ENCODE measurements around the gene GOLPH3.
"Not testable (repeated sequence)": the region's sequence is repeated elsewhere in the genome, so short reads cannot be mapped to it uniquely, and the experiment has no call there.

Gene GOLPH3

DNA sequence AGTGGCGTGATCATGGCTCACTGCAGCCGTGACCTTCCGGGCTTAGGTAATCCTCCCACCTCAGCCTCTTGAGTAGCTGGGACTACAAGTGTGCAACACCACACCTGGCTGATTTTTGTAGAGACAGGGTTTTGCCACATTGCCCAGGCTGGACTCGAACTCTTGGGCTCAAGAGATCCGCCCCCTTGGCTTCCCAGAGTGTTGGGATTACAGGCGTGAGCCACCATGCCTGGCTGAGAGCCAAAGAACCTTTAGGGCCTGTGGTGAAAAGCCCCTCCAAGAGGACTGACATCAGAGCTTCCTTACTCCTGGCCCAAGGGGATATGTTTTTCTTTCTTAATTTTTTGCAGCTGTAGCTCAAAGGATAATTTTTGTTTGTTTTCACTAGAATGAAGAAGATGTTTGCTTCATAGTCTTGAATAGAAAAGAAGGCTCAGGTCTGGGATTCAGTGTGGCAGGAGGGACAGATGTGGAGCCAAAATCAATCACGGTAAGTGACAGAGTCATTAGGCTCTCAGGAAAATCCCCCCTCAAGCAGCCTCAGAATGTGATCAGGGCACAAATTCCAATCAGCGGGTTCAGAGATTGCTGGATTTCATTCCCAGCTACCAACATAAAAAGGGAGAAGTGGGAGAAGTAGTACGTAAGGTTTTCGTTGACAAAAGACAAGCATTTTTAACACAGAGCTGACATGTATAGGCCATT, 77.1 kb downstream of the GOLPH3 start:
- DNase-seq, result no peak

DNA sequence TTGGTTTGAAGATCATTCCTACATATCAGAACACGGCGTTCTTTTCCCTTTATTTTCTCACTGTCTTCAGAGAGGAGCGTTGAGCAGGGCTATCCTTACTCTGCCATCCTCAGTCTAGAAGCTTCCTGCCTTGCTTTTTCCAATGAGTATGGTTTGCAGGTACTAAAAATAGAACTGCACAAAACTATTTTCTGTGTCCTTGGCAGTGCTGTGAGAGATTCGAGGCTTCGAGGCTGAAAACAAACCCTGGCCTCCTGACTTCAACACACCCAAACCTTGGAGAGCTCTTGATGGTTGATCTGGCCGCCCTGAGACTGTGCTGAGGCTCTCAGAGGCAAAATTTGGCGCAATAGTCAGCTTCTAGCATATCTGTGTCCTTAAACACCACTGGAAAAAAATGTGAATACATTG, 78.9 kb downstream of the GOLPH3 start:
- DNase-seq, result peak; percentile 16

DNA sequence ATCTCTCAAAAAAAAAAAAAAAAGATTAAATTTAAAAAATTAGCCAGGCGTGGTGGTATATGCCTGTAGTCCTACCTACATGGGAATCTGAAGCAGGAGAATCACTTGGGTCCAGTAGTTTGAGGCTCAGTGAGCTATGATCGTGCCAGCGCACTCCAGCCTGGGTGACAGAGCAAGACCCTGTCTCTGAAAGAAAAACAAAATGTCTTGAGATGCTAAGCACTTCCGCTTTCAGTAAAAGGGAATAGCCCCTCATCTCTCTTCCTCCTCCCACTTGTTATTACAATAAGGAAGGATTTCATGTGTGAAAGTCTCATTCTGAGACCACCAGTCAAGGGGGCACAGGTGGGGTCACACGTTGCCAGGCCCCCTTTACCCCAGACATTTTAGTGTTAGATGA, 79.4 kb downstream of the GOLPH3 start:
- DNase-seq, result no peak

DNA sequence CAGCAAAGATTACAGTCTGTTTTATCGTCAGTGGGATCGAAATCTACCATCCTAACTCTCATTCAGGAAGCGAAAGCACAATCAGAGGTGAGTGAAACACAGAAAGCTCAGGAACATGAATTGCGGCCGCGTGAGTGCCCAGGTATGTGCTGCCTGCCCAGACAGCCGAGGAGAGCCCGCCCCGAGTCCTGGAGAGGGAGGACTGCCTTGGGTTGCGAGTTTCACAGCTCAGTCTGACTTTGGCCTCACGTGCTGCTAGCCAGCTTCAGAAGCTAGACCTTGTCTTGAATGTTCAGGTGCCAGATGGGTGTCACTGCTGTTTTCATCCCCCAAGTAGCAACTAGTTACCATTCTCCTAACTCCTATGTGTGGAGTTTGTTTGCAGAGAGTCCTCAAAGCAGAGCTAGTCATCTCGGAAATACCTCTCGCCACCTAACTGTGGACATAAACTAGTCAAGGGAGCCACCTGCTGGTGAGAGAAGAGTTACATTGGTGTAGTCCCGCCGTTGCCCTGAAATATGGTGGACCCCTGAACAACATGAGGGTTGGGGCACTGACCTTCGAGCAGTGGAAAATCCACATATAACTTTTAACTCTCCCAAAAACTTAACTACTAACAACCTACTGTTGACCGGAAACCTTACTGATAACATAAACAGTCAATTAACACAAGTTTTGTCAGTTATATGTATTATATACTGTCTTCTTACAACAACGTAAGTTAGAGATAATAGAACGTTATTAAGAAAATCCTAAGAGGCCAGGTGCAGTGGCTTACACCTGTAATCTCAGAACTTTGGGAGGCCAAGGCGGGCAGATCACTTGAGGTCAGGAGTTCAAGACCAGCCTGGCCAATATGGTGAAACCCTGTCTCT, 80.9 kb downstream of the GOLPH3 start:
- DNase-seq, result peak; percentile 92

DNA sequence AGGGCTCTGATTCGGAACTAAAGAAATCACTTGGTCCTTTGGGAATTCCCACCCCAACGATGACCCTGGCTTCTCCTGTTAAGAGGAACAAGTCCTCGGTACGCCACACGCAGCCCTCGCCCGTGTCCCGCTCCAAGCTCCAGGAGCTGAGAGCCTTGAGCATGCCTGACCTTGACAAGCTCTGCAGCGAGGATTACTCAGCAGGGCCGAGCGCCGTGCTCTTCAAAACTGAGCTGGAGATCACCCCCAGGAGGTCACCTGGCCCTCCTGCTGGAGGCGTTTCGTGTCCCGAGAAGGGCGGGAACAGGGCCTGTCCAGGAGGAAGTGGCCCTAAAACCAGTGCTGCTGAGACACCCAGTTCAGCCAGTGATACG, 83.4 kb downstream of the GOLPH3 start:
- DNase-seq, result no peak

DNA sequence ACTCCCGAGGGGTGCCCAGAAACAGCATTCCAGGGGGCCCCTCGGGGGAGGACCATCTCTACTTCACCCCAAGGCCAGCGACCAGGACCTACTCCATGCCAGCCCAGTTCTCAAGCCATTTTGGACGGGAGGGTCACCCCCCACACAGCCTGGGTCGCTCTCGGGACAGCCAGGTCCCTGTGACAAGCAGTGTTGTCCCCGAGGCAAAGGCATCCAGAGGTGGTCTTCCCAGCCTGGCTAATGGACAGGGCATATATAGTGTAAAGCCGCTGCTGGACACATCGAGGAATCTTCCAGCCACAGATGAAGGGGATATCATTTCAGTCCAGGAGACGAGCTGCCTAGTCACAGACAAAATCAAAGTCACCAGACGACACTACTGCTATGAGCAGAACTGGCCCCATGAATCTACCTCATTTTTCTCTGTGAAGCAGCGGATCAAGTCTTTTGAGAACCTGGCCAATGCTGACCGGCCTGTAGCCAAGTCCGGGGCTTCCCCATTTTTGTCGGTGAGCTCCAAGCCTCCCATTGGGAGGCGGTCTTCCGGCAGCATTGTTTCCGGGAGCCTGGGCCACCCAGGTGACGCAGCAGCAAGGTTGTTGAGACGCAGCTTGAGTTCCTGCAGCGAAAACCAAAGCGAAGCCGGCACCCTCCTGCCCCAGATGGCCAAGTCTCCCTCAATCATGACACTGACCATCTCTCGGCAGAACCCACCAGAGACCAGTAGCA, 83.9 kb downstream of the GOLPH3 start:
- DNase-seq, result no peak

DNA sequence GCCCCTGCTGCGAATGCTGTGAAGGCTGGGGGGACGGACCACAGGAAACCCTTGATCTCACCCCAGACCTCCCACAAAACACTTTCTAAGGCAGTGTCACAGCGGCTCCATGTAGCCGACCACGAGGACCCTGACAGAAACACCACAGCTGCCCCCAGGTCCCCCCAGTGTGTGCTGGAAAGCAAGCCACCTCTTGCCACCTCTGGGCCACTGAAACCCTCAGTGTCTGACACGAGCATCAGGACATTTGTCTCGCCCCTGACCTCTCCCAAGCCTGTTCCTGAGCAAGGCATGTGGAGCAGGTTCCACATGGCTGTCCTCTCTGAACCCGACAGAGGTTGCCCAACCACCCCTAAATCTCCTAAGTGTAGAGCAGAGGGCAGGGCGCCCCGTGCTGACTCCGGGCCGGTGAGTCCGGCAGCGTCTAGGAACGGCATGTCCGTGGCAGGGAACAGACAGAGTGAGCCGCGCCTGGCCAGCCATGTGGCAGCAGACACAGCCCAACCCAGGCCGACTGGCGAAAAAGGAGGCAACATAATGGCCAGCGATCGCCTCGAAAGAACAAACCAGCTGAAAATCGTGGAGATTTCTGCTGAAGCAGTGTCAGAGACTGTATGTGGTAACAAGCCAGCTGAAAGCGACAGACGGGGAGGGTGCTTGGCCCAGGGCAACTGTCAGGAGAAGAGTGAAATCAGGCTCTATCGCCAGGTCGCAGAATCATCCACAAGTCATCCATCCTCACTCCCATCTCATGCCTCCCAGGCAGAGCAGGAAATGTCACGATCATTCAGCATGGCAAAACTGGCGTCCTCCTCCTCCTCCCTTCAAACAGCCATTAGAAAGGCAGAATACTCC, 84.7 kb downstream of the GOLPH3 start:
- no peak for DNase-seq

DNA sequence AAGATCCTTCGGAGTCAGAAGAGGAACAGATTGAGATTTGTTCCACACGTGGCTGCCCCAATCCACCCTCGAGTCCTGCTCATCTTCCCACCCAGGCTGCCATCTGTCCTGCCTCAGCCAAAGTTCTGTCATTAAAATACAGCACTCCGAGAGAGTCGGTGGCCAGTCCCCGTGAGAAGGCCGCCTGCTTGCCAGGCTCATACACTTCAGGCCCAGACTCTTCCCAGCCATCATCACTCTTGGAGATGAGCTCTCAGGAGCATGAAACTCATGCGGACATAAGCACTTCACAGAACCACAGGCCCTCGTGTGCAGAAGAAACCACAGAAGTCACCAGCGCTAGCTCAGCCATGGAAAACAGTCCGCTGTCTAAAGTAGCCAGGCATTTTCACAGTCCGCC, 85.9 kb downstream of the GOLPH3 start:
- DNase-seq, result no peak

DNA sequence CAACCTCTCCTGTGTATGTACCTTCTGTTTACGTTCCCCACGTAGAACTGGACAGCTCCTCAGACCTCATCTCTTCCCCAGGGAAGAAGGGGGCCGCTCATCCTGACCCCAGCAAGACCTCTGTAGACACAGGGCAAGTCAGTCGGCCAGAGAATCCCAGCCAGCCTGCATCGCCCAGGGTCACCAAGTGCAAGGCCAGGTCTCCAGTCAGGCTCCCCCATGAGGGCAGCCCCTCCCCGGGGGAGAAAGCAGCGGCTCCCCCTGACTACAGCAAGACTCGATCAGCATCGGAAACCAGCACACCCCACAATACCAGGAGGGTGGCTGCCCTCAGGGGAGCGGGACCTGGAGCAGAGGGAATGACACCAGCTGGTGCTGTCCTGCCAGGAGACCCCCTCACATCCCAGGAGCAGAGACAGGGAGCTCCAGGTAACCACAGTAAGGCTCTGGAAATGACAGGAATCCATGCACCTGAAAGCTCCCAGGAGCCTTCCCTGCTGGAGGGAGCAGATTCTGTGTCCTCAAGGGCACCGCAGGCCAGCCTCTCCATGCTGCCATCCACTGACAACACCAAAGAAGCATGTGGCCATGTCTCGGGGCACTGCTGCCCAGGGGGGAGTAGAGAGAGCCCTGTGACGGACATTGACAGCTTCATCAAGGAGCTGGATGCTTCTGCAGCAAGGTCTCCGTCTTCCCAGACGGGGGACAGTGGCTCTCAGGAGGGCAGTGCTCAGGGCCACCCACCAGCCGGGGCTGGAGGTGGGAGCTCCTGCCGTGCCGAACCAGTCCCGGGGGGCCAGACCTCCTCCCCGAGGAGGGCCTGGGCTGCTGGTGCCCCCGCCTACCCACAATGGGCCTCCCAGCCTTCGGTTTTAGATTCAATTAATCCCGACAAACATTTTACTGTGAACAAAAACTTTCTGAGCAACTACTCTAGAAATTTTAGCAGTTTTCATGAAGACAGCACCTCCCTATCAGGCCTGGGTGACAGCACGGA, 86.7 kb downstream of the GOLPH3 start:
- no peak for DNase-seq

DNA sequence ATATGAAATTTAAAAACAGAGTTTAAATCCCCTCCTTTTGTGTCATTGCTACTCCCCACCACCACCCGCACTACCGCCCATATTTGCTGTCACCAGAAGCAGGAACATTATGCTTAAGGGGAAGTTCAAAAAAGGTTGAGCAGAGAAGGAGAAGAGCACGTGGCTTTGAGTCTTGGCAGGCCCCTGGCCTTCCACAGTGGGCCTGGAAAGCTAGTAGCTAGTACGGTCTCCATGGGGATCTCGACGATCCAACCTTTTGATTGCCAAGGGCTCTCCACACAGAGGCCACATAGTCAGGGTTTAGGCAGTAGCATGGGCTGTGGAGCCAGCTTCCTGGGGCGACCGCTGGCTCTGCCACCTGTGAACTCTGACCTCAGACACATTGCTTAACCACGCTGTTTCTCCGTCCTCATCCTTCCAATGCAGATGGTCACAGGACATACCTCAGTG, 90.1 kb downstream of the GOLPH3 start:
- DNase-seq, result peak; percentile 47

DNA sequence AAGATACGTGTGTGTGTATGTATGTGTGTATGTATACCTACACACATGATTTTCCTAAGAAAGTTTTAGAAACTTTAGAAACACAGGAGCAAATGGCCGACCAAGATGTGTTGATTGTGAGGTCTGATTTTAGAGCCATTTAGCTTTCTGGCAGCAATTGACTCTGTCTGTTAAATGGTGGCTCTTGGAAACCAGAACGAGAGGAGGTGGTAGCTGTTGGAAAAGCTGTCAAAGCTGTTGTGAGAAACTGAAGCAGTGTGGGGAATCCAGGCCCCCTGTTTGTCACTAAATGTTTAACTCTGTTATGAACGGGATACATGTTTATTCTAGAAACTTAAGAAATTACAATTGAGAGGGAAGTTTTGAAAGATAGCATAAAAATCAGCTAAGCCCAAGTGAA, 91.4 kb downstream of the GOLPH3 start:
- DNase-seq, result no peak

DNA sequence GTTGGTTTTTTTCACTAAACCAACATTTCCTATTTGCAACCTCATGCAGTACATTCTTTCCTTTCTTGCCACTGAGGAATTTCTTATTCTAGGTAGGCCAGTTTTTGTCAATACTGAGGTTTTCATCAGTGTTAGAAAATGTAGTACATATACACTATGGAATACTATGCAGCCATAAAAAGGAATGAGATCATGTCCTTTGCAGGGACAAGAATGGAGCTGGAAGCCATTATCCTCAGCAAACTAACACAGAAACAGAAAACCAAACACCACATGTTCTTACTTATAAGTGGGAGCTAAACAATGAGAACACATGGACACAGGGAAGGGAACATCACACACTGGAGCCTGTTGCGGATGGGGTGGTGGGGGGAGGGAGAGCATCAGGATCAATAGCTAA, 93.6 kb downstream of the GOLPH3 start:
- not testable (repeated sequence) for DNase-seq

DNA sequence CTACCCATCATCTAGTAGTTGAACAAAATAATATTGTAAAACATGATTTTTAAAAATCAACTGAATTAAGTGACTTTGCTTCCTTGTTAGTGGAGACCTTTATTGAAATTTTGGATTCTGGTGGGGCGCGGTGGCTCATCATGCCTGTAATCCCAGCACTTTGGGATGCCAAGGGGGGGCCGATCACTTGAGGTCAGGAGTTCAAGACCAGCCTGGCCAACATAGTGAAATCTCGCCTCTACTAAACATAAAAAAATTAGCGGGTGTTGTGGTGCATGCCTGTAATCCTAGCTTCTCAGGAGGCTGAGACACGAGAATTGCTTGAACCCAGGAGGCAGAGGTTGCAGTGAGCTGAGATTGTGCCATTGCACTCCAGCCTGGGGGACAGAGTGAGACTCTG, 95.3 kb downstream of the GOLPH3 start:
- not testable (repeated sequence) for DNase-seq

DNA sequence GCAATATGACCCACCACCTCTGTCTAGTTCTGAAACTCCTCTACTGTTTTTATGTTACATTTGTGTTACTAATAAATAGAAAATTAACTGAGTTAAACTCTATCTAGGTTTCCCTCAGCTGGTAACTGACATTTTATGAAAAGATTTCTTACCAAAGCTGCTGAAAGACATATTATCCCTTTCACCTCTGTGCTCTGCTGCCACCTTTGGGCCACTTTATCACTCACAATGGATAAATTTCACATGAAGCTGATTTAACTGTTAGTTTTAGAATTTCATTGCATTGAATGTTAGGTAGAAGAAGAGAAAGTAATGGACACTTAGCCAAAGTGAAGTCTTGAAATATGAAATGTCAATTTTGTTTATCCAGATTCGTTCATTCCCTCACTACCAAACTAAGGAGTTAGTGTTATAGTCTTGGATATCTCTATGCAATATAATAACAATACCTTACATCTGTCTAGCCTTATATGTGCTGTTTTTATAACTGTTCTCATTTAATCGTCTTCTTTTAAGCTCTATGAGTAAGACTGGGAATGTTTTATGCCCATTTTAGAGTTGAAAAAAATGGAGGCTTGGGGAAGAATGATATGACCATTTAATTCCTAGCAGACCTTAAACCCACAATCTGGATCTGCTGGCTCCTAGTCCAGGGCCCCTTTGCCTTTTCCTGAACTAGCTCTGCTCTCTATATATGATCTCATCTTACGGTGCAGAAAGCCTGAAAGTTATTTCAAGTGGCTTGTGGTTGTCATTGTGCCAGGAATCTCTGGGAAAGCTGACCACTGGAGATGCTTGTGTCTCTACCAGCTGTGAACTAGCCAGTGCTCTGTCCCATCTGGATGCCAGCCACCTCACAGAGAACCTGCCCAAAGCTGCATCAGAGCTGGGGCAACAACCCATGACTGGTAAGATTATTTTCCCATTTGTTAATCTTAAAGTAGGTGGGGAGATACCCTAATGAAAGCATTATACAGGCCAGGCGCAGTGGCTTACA, 97.1 kb downstream of the GOLPH3 start:
- DNase-seq, result peak; percentile 81
